ENCODE results near the gene LIX1L.

DNA sequence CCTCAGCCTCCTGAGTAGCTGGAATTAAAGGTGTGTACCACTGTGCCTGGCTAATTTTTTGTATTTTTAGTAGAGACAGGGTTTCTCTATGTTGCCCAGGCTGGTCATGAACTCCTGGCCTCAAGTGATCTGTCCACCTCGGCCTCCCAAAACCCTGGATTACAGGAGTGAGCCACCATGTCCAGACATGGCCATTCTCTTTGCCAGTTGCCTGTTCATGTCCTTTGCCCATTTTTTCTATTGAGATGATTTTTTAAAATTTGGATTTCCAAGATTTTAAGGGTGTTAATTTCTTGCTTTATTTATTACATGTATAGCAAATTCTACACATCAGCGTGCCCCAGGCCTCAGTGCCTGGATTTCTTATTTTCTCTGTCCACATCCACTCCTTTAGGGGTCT lies 9.5 kb upstream of the LIX1L start:
- TF ChIP-seq CTCF (IDR thresholded peaks at IDR 0.05; ENCODE audit: low read length), result no peak
- no peak for TF ChIP-seq EZH2 (optimal IDR thresholded peaks at IDR 0.05; ENCODE audit: low read depth, low read length)
- no peak for TF ChIP-seq EZH2phosphoT487 (IDR thresholded peaks at IDR 0.05; ENCODE audit: low read length)

Measured in MM.1S (cell line).